ENCODE data around the gene RNU1-1. TPM values are rescaled to one million over a fixed set of nuclear protein-coding genes. Genes with fewer than 3 reads are reported as not detected.
A peak's percentile ranks its signal among the peaks of the same experiment; 100 is the strongest.
"Not testable (repeated sequence)": the region's sequence is repeated elsewhere in the genome, so short reads cannot be mapped to it uniquely, and the experiment has no call there.

RNU1-1 gene
- 1,000 to 10,000 TPM; 3,010 to 3,866 TPM for total RNA-seq
- polyA plus RNA-seq = not detected

GRCh38 chr1:16514107-16515055, at the start of gene RNU1-1:
Gene RNU1-1 (minus strand): TSS chr1:16514285.
- intact Hi-C loops (cut with micrococcal nuclease); H3K9me3 Mint-ChIP-seq; H3K4me1 Mint-ChIP-seq; H3K27me3 ChIP-seq (ENCODE audit: insufficient read depth, low read length); H3K4me3 Mint-ChIP-seq; H3K4me3 ChIP-seq (ENCODE audit: low read length in 2 of 2); H3K9me3 ChIP-seq (ENCODE audit: control insufficient read depth in 1 of 2, low read length in 2 of 2); H3K36me3 Mint-ChIP-seq; H3K36me3 ChIP-seq (ENCODE audit: insufficient read depth, low read length); CTCF ChIA-PET (ENCODE audit: partially characterized antibody); H3K4me1 ChIP-seq (ENCODE audit: insufficient read depth, low read length): not testable (repeated sequence)
- Mint-ChIP-seq H3K27me3 (peaks cover 12 to 13% of the 10 kb centered on the region in 2 donors), H3K27ac (peak within 1 kb of the TSS in 1 of 7 donors; percentile 42)
- peak within 1 kb of the TSS; percentile 76 for H3K27ac ChIP-seq (ENCODE audit: low read depth, low read length)
- POLR2A ChIA-PET (ENCODE audit: partially characterized antibody) = interaction anchor here (0.7 to 2.1 kb wide), 12 partner anchors 14 to 400 kb away, joined by 3 to 20 read pairs (median 4); partner anchors contain the start of gene NECAP2
- DNase-seq = peak; percentile 87 to 93 (median 91)

- CTCF ChIA-PET (ENCODE audit: partially characterized antibody) = interaction anchor here (1.5 kb wide), 1 partner anchor 146 kb away, joined by 3 read pairs; no protein-coding TSS in a partner anchor
- H3K4me1 Mint-ChIP-seq; POLR2A ChIA-PET (ENCODE audit: partially characterized antibody); H3K27me3 ChIP-seq (ENCODE audit: insufficient read depth, low read length); H3K36me3 Mint-ChIP-seq; H3K9me3 Mint-ChIP-seq; H3K27me3 Mint-ChIP-seq; H3K4me3 Mint-ChIP-seq; H3K27ac Mint-ChIP-seq; H3K9me3 ChIP-seq (ENCODE audit: control insufficient read depth in 1 of 2, low read length in 2 of 2); intact Hi-C loops (cut with micrococcal nuclease); H3K4me3 ChIP-seq (ENCODE audit: low read length in 2 of 2); H3K36me3 ChIP-seq (ENCODE audit: insufficient read depth, low read length); H3K27ac ChIP-seq (ENCODE audit: low read depth, low read length); DNase-seq; H3K4me1 ChIP-seq (ENCODE audit: insufficient read depth, low read length): not testable (repeated sequence)
Measured at GRCh38 chr1:16561035-16561434, 47.0 kb upstream of the RNU1-1 start.

GRCh38 chr1:16560498-16560897, 46.4 kb upstream of the RNU1-1 start:
- CTCF ChIA-PET (ENCODE audit: partially characterized antibody) = interaction anchor here (1.5 kb wide), 1 partner anchor 146 kb away, joined by 3 read pairs; no protein-coding TSS in a partner anchor
- POLR2A ChIA-PET (ENCODE audit: partially characterized antibody) = not testable (repeated sequence)

GRCh38 chr1:16559688-16560087, 45.6 kb upstream of the RNU1-1 start:
- H3K27ac ChIP-seq (ENCODE audit: low read depth, low read length); H3K27me3 Mint-ChIP-seq; H3K27ac Mint-ChIP-seq; H3K9me3 ChIP-seq (ENCODE audit: control insufficient read depth in 1 of 2, low read length in 2 of 2); H3K4me3 Mint-ChIP-seq; H3K4me1 Mint-ChIP-seq; H3K27me3 ChIP-seq (ENCODE audit: insufficient read depth, low read length); DNase-seq; intact Hi-C loops (cut with micrococcal nuclease); POLR2A ChIA-PET (ENCODE audit: partially characterized antibody); H3K36me3 Mint-ChIP-seq; H3K4me1 ChIP-seq (ENCODE audit: insufficient read depth, low read length); H3K36me3 ChIP-seq (ENCODE audit: insufficient read depth, low read length); H3K9me3 Mint-ChIP-seq; H3K4me3 ChIP-seq (ENCODE audit: low read length in 2 of 2): not testable (repeated sequence)
- CTCF ChIA-PET (ENCODE audit: partially characterized antibody) = interaction anchor here (1.5 kb wide), 1 partner anchor 147 kb away, joined by 3 read pairs; no protein-coding TSS in a partner anchor

More at GRCh38 chr1:16560498-16560897, 46.4 kb upstream of the RNU1-1 start:
- H3K27me3 ChIP-seq (ENCODE audit: insufficient read depth, low read length); DNase-seq; H3K4me1 Mint-ChIP-seq; H3K9me3 ChIP-seq (ENCODE audit: control insufficient read depth in 1 of 2, low read length in 2 of 2); H3K36me3 Mint-ChIP-seq; H3K27ac Mint-ChIP-seq; H3K36me3 ChIP-seq (ENCODE audit: insufficient read depth, low read length); intact Hi-C loops (cut with micrococcal nuclease); H3K27ac ChIP-seq (ENCODE audit: low read depth, low read length); H3K4me1 ChIP-seq (ENCODE audit: insufficient read depth, low read length); H3K27me3 Mint-ChIP-seq; H3K9me3 Mint-ChIP-seq; H3K4me3 Mint-ChIP-seq; H3K4me3 ChIP-seq (ENCODE audit: low read length in 2 of 2): not testable (repeated sequence)

- H3K9me3 ChIP-seq (ENCODE audit: control insufficient read depth in 1 of 2, low read length in 2 of 2); H3K4me3 ChIP-seq (ENCODE audit: low read length in 2 of 2); DNase-seq; H3K27me3 Mint-ChIP-seq; H3K27me3 ChIP-seq (ENCODE audit: insufficient read depth, low read length); H3K27ac ChIP-seq (ENCODE audit: low read depth, low read length); POLR2A ChIA-PET (ENCODE audit: partially characterized antibody); H3K27ac Mint-ChIP-seq; H3K36me3 Mint-ChIP-seq; H3K9me3 Mint-ChIP-seq; CTCF ChIA-PET (ENCODE audit: partially characterized antibody); H3K4me3 Mint-ChIP-seq; H3K4me1 ChIP-seq (ENCODE audit: insufficient read depth, low read length); H3K4me1 Mint-ChIP-seq; intact Hi-C loops (cut with micrococcal nuclease); H3K36me3 ChIP-seq (ENCODE audit: insufficient read depth, low read length): not testable (repeated sequence)
Measured at GRCh38 chr1:16557034-16557433, 42.9 kb upstream of the RNU1-1 start.

- intact Hi-C loops (cut with micrococcal nuclease); DNase-seq; H3K27ac Mint-ChIP-seq; H3K9me3 ChIP-seq (ENCODE audit: control insufficient read depth in 1 of 2, low read length in 2 of 2); H3K27ac ChIP-seq (ENCODE audit: low read depth, low read length); H3K4me1 Mint-ChIP-seq; H3K27me3 ChIP-seq (ENCODE audit: insufficient read depth, low read length); H3K4me3 ChIP-seq (ENCODE audit: low read length in 2 of 2); H3K4me3 Mint-ChIP-seq; H3K9me3 Mint-ChIP-seq; CTCF ChIA-PET (ENCODE audit: partially characterized antibody); POLR2A ChIA-PET (ENCODE audit: partially characterized antibody); H3K36me3 ChIP-seq (ENCODE audit: insufficient read depth, low read length); H3K4me1 ChIP-seq (ENCODE audit: insufficient read depth, low read length); H3K27me3 Mint-ChIP-seq; H3K36me3 Mint-ChIP-seq: not testable (repeated sequence)
Measured at GRCh38 chr1:16553244-16553643, 39.2 kb upstream of the RNU1-1 start.

- H3K27ac Mint-ChIP-seq; H3K27me3 ChIP-seq (ENCODE audit: insufficient read depth, low read length); H3K36me3 Mint-ChIP-seq; DNase-seq; H3K36me3 ChIP-seq (ENCODE audit: insufficient read depth, low read length); POLR2A ChIA-PET (ENCODE audit: partially characterized antibody); H3K27me3 Mint-ChIP-seq; H3K4me1 Mint-ChIP-seq; CTCF ChIA-PET (ENCODE audit: partially characterized antibody); H3K9me3 Mint-ChIP-seq; H3K4me3 Mint-ChIP-seq; H3K4me1 ChIP-seq (ENCODE audit: insufficient read depth, low read length); H3K4me3 ChIP-seq (ENCODE audit: low read length in 2 of 2); intact Hi-C loops (cut with micrococcal nuclease); H3K27ac ChIP-seq (ENCODE audit: low read depth, low read length); H3K9me3 ChIP-seq (ENCODE audit: control insufficient read depth in 1 of 2, low read length in 2 of 2): not testable (repeated sequence)
Measured at GRCh38 chr1:16550212-16550918, 36.3 kb upstream of the RNU1-1 start.

All from CD4-positive, alpha-beta memory T cell (primary cell).